Mesenchymal stem cell (in vitro differentiated cells and primary cell): ENCODE measurements around the gene PAOX.

Source experiments
- DNase-seq: peaks from one replicate; pipeline ENCODE4 v3.0.0-alpha.2; 2013
- H2AFZ ChIP-seq: one replicate; pipeline ENCODE4 v1.6.1; 2013; ENCODE audit warnings: low read depth, mild to moderate bottlenecking, control low read depth, inconsistent platforms, low read length, moderate library complexity
- H2AK5ac ChIP-seq: 2 replicates; pipeline ENCODE4 v1.6.1; 2013; ENCODE audit warnings: low read length, moderate library complexity, mild to moderate bottlenecking, inconsistent platforms; ENCODE audit not compliant: severe bottlenecking
- H2BK120ac ChIP-seq: one replicate; pipeline ENCODE4 v1.6.1; 2013; ENCODE audit warnings: low read depth, mild to moderate bottlenecking, inconsistent platforms, low read length, moderate library complexity
- H2BK12ac ChIP-seq, 2 experiments: one replicate each; pipeline ENCODE4 v1.6.1; 2013; ENCODE audit warnings: inconsistent platforms in 2 of 2, low read length in 2 of 2, mild to moderate bottlenecking in 2 of 2, moderate library complexity in 2 of 2, control low read depth in 1 of 2
- H2BK15ac ChIP-seq: one replicate; pipeline ENCODE4 v1.6.1; 2013; ENCODE audit warnings: mild to moderate bottlenecking, low read depth, inconsistent platforms; ENCODE audit not compliant: poor library complexity, severe bottlenecking
- H2BK5ac ChIP-seq: 2 replicates; pipeline ENCODE4 v1.6.1; 2013; ENCODE audit warnings: low read depth, mild to moderate bottlenecking, low read length, control low read depth, inconsistent platforms; ENCODE audit not compliant: poor library complexity, severe bottlenecking
- H3K14ac ChIP-seq, 2 experiments: one replicate each; pipeline ENCODE4 v1.6.1; 2013; ENCODE audit warnings: inconsistent platforms in 2 of 2, low read length in 2 of 2, control low read depth in 1 of 2, mild to moderate bottlenecking in 1 of 2, moderate library complexity in 1 of 2
- H3K18ac ChIP-seq, 2 experiments: one replicate each; pipeline ENCODE4 v1.6.1; 2013; ENCODE audit warnings: inconsistent platforms in 2 of 2, low read length in 2 of 2, control low read depth in 1 of 2, low read depth in 1 of 2, mild to moderate bottlenecking in 1 of 2
- H3K23ac ChIP-seq, 2 experiments: one replicate each; pipeline ENCODE4 v1.6.1; 2013; ENCODE audit warnings: inconsistent platforms in 2 of 2, low read length in 2 of 2, mild to moderate bottlenecking in 2 of 2, moderate library complexity in 2 of 2, control low read depth in 1 of 2
- H3K27ac ChIP-seq: 2 replicates; pipeline ENCODE4 v1.5.1; 2013; ENCODE audit warnings: mild to moderate bottlenecking, moderate library complexity, low read length, control low read depth, inconsistent platforms; ENCODE audit not compliant: poor library complexity, severe bottlenecking
- H3K27me3 ChIP-seq, 2 experiments: 2 replicates each; pipeline versions ENCODE4 v1.6.1 to v1.7.0; 2013; ENCODE audit warnings: low read length in 2 of 2, mild to moderate bottlenecking in 2 of 2, moderate library complexity in 2 of 2, control low read depth in 1 of 2, inconsistent platforms in 1 of 2; ENCODE audit not compliant: control insufficient read depth in 1 of 2, insufficient read depth in 1 of 2
- H3K36me3 ChIP-seq, 2 experiments: 2 replicates each; pipeline versions ENCODE4 v1.6.1 to v1.7.0; 2013; ENCODE audit warnings: low read length in 2 of 2, control low read depth in 1 of 2, inconsistent platforms in 1 of 2, low read depth in 1 of 2, mild to moderate bottlenecking in 1 of 2; ENCODE audit not compliant: insufficient read depth in 2 of 2, control insufficient read depth in 1 of 2
- H3K4ac ChIP-seq, 2 experiments: one replicate each; pipeline ENCODE4 v1.6.1; 2013; ENCODE audit warnings: inconsistent platforms in 2 of 2, low read length in 2 of 2, mild to moderate bottlenecking in 2 of 2, moderate library complexity in 2 of 2, control low read depth in 1 of 2, low read depth in 1 of 2
- H3K4me1 ChIP-seq: 2 replicates; pipeline ENCODE4 v1.6.1; 2013; ENCODE audit warnings: low read depth, low read length, control low read depth; ENCODE audit not compliant: control insufficient read depth, insufficient read depth
- H3K4me2 ChIP-seq: 2 replicates; pipeline ENCODE4 v1.6.1; 2013; ENCODE audit warnings: low read length, mild to moderate bottlenecking, inconsistent platforms; ENCODE audit not compliant: poor library complexity, severe bottlenecking
- H3K4me3 ChIP-seq, 2 experiments: 2 replicates each; pipeline versions ENCODE4 v1.5.1 to v1.7.0; 2013; ENCODE audit warnings: low read length in 2 of 2, mild to moderate bottlenecking in 2 of 2, control low read depth in 1 of 2, low read depth in 1 of 2; ENCODE audit not compliant: insufficient read depth in 1 of 2
- H3K79me1 ChIP-seq: replicated peaks from 2 replicates; pipeline ENCODE4 v1.6.1; 2013; ENCODE audit warnings: mild to moderate bottlenecking, control low read depth, low read length, inconsistent platforms; ENCODE audit not compliant: poor library complexity, severe bottlenecking
- H3K9ac ChIP-seq: 2 replicates; pipeline ENCODE4 v1.7.0; 2013; ENCODE audit warnings: mild to moderate bottlenecking, low read length, moderate library complexity
- H3K9me3 ChIP-seq: 2 replicates; pipeline ENCODE4 v1.7.0; 2013; ENCODE audit warnings: mild to moderate bottlenecking, low read length; ENCODE audit not compliant: control insufficient read depth
- H4K8ac ChIP-seq: one replicate; pipeline ENCODE4 v1.6.1; 2013; ENCODE audit warnings: inconsistent platforms, mild to moderate bottlenecking, low read length, moderate library complexity
- H4K91ac ChIP-seq: one replicate; pipeline ENCODE4 v1.6.1; 2013; ENCODE audit warnings: mild to moderate bottlenecking, low read length, inconsistent platforms
- WGBS: methylation state at CpG from one replicate; pipeline ENCODE4 v1.1.7; 2013; ENCODE audit warnings: mixed read lengths; 5-methylcytosine and 5-hydroxymethylcytosine counted together

Gene PAOX

GRCh38 chr10:133388973-133389818, 10.1 kb downstream of the PAOX start:
- Histone ChIP-seq H3K23ac (no peak overlapping the region), H2BK12ac (no peak overlapping the region), H2AK5ac (no peak overlapping the region), H3K9ac (no peak overlapping the region), H3K36me3 (peaks cover 21 to 33% of the 10 kb centered on the region in 2 experiments), H3K14ac (no peak overlapping the region), H2BK15ac (no peak overlapping the region), H3K79me1 (peaks cover 2% of the 10 kb centered on the region), H2BK120ac (no peak overlapping the region), H3K9me3 (no peaks in the 10 kb centered on the region), H4K8ac (no peak overlapping the region), H2BK5ac (no peak overlapping the region), H3K27me3 (no peaks in the 10 kb centered on the region), H3K18ac (no peak overlapping the region), H3K4ac (no peak overlapping the region), H4K91ac (peak overlapping the region; percentile 66), H3K4me1 (peaks cover 5% of the 10 kb centered on the region), H3K27ac (no peak overlapping the region), H3K4me2 (no peak overlapping the region), H2AFZ (no peak overlapping the region), H3K4me3 (no peak overlapping the region)
- DNase-seq, result no peak
- 93% methylated on average over 36 of the region's 39 CpGs for WGBS

DNA sequence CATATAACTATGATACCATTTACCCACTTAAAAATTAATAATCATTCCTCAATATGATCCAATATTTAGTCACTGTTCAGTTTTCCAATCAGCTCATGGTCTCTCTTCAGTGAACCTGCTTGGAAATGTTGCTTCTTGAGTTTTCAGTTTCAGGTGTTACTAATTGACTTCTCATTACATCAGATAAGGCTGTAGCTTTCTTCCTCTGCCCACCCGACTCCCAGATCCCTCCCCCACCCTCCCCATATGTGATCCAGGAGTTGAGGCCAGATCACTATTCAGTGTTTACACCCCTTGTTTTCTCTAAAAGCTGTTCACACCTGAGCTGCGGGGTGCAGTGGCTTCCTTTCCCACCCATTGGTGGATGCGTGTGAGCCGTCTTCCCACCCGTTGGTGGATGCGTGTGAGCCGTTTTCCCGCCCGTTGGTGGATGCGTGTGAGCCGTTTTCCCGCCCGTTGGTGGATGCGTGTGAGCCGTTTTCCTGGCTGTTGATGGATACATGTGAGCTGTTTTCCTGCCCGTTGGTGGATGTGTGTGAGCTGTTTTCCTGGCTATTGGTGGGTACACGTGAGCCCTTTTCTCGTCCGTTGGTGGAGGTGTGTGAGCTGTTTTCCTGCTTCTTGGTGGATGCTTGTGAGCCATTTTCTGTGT, 11.7 kb downstream of the PAOX start:
- Histone ChIP-seq H2BK120ac (no peak overlapping the region), H3K79me1 (peaks cover 5% of the 10 kb centered on the region), H3K27ac (no peak overlapping the region), H3K9me3 (no peaks in the 10 kb centered on the region), H3K23ac (no peak overlapping the region), H4K91ac (peak overlapping the region; percentile 34), H3K18ac (no peak overlapping the region), H3K4me2 (no peak overlapping the region), H2BK12ac (no peak overlapping the region), H3K4me1 (peaks cover 11% of the 10 kb centered on the region), H3K4ac (no peak overlapping the region), H3K4me3 (no peak overlapping the region), H2AFZ (no peak overlapping the region), H4K8ac (no peak overlapping the region), H3K36me3 (peaks cover 15 to 31% of the 10 kb centered on the region in 2 experiments), H3K9ac (no peak overlapping the region), H2BK15ac (no peak overlapping the region), H2AK5ac (no peak overlapping the region), H2BK5ac (peak overlapping the region; percentile 60), H3K14ac (no peak overlapping the region), H3K27me3 (no peaks in the 10 kb centered on the region)
- 97% methylated on average over 19 of the region's 19 CpGs for WGBS
- no peak for DNase-seq

DNA sequence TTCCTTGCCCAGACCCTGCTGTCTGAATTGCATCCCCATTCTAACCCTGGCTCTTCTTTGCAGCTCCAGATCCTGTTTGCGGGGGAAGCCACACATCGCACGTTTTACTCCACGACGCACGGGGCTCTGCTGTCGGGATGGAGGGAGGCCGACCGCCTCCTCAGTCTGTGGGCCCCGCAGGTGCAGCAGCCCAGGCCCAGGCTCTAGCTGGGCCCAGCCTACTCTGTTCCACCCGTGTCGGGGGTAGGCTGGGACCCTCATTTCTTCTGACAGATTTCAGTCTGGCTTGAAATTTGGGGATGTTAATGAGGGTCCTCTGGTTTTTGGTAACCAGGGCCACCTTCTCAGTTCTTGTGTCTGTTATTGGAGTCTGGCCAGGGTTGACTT, 12.2 kb downstream of the PAOX start:
- H3K4me2 ChIP-seq, result no peak overlapping the region
- no peaks in the 10 kb centered on the region for H3K27me3 ChIP-seq
- no peak for DNase-seq
- no peak overlapping the region for H2BK12ac ChIP-seq
- H2BK120ac ChIP-seq, result no peak overlapping the region
- 93% methylated on average over 12 of the region's 12 CpGs for WGBS
- H3K36me3 ChIP-seq, result peaks cover 19 to 34% of the 10 kb centered on the region in 2 experiments
- no peaks in the 10 kb centered on the region for H3K9me3 ChIP-seq
- no peak overlapping the region for H4K8ac ChIP-seq
- H3K23ac ChIP-seq, result no peak overlapping the region
- no peak overlapping the region for H3K4me3 ChIP-seq
- no peak overlapping the region for H3K9ac ChIP-seq
- peaks cover 13% of the 10 kb centered on the region for H3K4me1 ChIP-seq
- no peak overlapping the region for H2BK15ac ChIP-seq
- H3K4ac ChIP-seq, result no peak overlapping the region
- no peak overlapping the region for H3K14ac ChIP-seq
- H2AK5ac ChIP-seq, result no peak overlapping the region
- no peak overlapping the region for H3K18ac ChIP-seq
- H3K27ac ChIP-seq, result no peak overlapping the region
- H4K91ac ChIP-seq, result no peak overlapping the region
- peaks cover 8% of the 10 kb centered on the region for H3K79me1 ChIP-seq
- no peak overlapping the region for H2BK5ac ChIP-seq
- H2AFZ ChIP-seq, result no peak overlapping the region

DNA sequence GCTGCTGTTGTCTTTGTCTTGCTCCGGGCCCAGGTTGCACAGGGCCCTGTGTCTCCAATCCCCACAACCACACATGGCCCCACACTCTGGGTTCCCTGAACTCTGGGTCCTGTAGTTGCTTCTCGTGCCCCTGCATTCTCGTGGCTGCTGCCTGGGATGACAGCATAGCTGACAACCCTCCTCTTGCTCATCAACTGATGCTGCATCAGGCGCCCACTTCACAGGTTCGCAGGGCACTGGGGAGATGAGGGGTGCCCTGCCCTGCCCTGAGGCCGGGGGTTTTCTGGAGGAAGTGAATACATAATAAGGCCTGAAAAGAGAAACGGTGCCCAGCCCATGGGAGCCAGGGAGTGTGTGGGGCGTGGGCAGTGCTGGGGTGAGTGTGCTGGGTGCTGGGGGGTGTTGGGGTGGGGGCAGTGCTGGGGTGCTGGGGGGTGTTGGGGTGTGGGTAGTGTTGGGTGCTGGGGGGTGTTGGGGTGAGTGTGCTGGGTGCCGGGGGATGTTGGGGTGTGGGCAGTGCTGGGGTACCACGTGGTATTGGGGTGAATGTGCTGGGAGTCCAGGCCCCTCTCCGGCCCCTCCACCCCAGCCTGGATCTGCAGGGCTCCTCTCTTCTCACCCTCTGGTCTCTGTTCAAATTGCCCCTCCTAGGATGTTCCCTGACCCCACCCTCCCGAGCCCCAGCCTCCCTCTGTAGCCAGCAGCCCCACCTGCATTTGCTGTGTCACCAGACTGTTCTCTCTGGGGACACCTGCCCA, 12.9 kb downstream of the PAOX start:
- no peak overlapping the region for H4K8ac ChIP-seq
- peaks cover 15% of the 10 kb centered on the region for H3K4me1 ChIP-seq
- H3K27me3 ChIP-seq, result no peaks in the 10 kb centered on the region
- no peak overlapping the region for H3K4me3 ChIP-seq
- H2BK12ac ChIP-seq, result no peak overlapping the region
- no peaks in the 10 kb centered on the region for H3K9me3 ChIP-seq
- H4K91ac ChIP-seq, result no peak overlapping the region
- no peak overlapping the region for H2BK5ac ChIP-seq
- peaks cover 24 to 41% of the 10 kb centered on the region in 2 experiments for H3K36me3 ChIP-seq
- no peak overlapping the region for H3K18ac ChIP-seq
- H3K4ac ChIP-seq, result no peak overlapping the region
- 94% methylated on average over 10 of the region's 12 CpGs for WGBS
- no peak overlapping the region for H2BK120ac ChIP-seq
- H3K14ac ChIP-seq, result no peak overlapping the region
- DNase-seq, result no peak
- no peak overlapping the region for H3K9ac ChIP-seq
- peaks cover 11% of the 10 kb centered on the region for H3K79me1 ChIP-seq
- no peak overlapping the region for H3K4me2 ChIP-seq
- H2AFZ ChIP-seq, result no peak overlapping the region
- H2AK5ac ChIP-seq, result no peak overlapping the region
- no peak overlapping the region for H2BK15ac ChIP-seq
- H3K23ac ChIP-seq, result no peak overlapping the region
- H3K27ac ChIP-seq, result no peak overlapping the region
